OCI-LY1 (cell line): ENCODE measurements around the gene IL18.

Experiments used
- EZH2 ChIP-seq: fragments of 200-600 bp; sonication (generic), shearing (Covaris generic); IDR thresholded peaks from 2 replicates; pipeline ENCODE4 v1.8.0; 2017; ENCODE audit warnings: borderline replicate concordance, mixed run types, mild to moderate bottlenecking, antibody characterized with exemption, low read length, moderate library complexity, mixed read lengths
- TF ChIP-seq, protein P1 (sequence below): fragments of 200-600 bp; sonication (generic), shearing (Covaris generic); IDR thresholded peaks from 2 replicates; pipeline ENCODE4 v1.5.1; 2017; ENCODE audit warnings: mild to moderate bottlenecking, antibody characterized with exemption, low read length, moderate library complexity, mixed read lengths

DNA sequence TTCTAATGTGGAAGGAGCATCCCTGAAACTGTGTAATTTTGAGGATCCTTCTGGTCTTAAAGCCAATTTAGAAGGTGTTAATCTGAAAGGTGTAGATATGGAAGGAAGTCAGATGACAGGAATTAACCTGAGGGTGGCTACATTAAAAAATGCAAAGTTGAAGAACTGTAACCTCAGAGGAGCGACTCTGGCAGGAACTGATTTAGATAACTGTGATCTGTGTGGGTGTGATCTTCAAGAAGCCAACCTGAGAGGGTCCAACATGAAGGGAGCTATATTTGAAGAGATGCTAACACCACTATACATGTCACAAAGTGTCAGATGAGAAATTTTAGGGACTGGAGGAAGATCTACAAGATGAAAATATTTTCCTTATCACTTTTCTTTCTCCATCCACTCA lies 19.0 kb upstream of the IL18 start:
- TF ChIP-seq, protein P1, sequence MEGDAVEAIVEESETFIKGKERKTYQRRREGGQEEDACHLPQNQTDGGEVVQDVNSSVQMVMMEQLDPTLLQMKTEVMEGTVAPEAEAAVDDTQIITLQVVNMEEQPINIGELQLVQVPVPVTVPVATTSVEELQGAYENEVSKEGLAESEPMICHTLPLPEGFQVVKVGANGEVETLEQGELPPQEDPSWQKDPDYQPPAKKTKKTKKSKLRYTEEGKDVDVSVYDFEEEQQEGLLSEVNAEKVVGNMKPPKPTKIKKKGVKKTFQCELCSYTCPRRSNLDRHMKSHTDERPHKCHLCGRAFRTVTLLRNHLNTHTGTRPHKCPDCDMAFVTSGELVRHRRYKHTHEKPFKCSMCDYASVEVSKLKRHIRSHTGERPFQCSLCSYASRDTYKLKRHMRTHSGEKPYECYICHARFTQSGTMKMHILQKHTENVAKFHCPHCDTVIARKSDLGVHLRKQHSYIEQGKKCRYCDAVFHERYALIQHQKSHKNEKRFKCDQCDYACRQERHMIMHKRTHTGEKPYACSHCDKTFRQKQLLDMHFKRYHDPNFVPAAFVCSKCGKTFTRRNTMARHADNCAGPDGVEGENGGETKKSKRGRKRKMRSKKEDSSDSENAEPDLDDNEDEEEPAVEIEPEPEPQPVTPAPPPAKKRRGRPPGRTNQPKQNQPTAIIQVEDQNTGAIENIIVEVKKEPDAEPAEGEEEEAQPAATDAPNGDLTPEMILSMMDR = no peak
- no peak for TF ChIP-seq EZH2
